DMS 273 (cell line): Measurements from ENCODE around the gene JPH2.
A peak's percentile ranks its signal among the peaks of the same experiment; 100 is the strongest.

Experiments used
- DNase-seq: peaks from one replicate; lab custom pipeline; 2025; ENCODE audit not compliant: unreplicated experiment; lab: John Stamatoyannopoulos, UW

JPH2 gene

GRCh38 chr20:44160133-44160532 lies 26.9 kb downstream of the JPH2 start:
- DNase-seq = no peak

GRCh38 chr20:44159711-44160110 lies 27.3 kb downstream of the JPH2 start:
- DNase-seq = no peak

GRCh38 chr20:44159125-44159524 lies 27.9 kb downstream of the JPH2 start:
- DNase-seq = no peak

- DNase-seq = no peak
Observed at GRCh38 chr20:44157061-44157460, 29.9 kb downstream of the JPH2 start.

- DNase-seq = no peak
Observed at GRCh38 chr20:44154521-44155001, 32.4 kb downstream of the JPH2 start.

DNA sequence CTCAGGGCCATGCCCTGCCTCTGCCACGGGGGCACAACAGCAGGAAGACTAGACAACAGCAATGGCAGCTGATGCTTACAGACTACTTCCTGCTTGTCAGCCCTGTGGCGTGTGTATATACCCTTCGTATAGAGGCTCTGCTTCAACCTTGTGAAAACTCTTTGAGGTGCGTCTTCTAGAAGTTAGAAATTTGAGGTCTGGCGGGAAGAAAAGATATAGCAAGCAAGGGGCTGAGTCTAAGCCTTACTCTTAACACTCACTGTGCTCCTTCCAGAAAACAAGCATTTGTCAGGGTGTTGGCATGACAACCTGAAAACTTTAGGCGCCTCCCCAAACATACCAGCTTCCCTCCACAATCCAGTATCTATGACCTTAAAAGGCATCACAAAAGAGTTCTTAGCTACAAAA lies 33.3 kb downstream of the JPH2 start:
- no peak for DNase-seq

DNA sequence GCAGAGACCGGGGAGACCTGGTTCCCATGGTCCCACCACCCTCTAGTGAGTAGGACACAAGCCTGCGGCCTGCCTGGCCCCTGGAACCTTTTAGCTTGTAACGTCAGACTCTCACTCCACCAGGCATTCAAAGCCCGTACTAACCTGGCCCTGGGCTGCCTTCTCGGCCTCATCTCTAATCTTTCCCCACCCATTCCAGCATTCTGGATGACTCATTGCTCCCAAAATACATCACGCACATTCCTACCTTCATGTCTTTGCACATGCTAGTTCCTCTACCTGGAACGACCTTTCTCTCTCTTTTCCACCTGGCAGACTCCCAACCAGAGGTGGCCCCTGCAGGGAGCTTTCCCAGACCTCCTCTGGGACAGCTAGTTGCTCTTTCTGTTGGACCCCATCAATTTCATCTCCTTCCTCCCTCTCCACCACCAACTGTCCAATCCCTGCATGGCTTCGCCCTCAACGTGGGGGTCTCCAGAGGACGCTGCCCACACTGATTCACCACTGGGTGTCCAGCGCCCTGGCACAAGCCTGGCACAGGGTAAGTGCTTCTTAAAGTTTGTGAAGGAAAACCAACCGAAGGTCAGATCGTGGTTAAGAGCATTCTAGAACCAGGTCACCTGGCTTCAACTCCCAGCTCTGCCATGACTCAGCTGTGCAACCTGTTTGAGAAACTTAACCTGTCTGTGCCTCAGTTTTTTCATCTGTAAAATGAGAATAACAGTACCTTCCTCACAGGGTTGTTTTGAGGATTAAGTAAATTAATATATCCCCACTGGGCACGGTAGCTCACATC lies 35.2 kb downstream of the JPH2 start:
- DNase-seq = no peak

DNA sequence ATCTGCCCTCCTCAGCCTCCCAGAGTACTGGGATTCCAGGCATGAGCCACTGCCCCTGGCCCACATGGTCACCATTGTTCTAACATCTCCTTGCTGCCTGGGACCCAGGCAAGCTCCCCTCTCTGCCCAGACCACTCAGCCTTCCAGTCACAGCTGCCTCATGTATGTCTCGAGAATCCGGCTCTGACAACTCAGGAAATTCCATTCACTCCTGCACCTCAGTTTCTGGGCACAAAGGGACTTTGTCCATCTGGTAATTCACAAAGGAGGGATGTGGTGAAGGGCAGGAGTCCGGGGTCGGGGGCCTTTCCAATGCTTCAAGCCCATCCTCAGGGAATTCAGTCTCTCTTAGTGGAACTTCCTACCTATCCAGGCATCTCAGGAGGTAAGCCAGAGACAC lies 40.7 kb downstream of the JPH2 start:
- no peak for DNase-seq

DNA sequence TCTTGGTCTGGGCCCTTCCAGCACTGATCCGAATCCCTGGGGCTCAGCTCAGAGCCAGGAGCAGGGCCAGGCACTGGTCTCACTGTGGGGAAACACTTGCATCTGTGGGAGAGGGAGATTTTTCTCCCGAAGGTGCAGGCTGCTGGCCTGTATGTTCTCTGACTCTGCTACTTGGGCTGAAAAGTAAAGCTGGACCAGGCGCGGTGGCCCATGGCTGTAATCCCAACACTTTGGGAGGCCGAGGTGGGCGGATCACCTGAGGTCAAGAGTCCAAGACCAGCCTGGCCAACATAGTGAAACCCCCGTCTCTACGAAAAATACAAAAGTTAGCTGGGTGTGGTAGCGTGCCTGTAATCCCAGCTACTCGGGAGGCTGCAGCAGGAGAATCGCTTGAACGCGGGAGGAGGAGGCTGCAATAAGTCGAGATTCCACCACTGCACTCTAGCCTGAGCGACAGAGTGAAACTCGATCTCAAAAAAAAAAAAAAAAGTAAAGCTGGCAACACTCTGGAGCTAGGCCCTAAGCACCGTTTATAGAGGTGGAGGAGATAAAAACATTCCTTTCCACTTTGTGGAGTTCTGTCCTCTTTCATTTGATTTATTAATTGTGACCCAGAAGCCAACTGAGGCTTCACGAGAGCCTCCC lies 41.7 kb downstream of the JPH2 start:
- no peak for DNase-seq

DNA sequence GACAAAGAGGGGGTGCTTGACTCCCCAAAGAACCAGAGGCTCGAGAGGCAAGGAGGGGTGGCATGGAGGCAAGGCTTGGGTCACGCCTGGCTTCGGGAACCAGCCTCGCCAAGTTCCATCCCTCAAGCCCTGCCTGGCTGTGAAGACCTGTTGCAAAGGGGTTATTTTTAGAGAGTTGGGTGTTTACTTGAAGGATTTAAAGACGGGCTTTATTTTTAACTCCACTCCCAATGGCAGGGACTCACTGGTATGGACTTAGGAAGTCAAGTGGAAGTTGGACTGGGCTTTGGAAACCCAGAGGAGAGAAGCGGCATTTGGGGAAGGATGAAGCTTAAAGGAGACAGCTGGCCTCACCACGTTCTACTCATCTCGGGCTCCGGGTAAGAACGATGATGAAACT lies 43.1 kb downstream of the JPH2 start:
- DNase-seq = no peak

- no peak for DNase-seq
Observed at GRCh38 chr20:44142413-44142812, 44.6 kb downstream of the JPH2 start.

DNA sequence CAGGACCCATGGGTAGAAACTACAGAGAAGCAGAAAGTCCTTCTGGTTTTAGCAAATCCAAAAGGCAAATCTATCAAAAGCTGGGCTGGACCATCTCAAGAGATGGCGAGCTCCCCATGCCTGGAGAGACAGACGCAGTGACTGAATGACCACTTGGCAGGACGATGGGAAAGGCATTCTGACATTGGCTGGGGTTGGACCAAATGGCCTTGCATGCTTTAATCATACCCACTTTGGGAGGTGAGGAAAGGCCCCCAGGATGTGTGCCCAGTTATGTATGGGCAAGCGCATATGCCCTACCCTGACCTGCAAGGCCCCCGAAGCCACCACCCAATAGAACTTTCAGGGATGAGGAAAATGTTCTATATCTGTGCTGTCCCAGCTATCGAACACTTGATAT lies 45.1 kb downstream of the JPH2 start:
- DNase-seq = no peak

- DNase-seq = no peak
Observed at GRCh38 chr20:44138867-44139266, 48.1 kb downstream of the JPH2 start.

GRCh38 chr20:44137266-44137801 lies 49.7 kb downstream of the JPH2 start:
- no peak for DNase-seq

DNA sequence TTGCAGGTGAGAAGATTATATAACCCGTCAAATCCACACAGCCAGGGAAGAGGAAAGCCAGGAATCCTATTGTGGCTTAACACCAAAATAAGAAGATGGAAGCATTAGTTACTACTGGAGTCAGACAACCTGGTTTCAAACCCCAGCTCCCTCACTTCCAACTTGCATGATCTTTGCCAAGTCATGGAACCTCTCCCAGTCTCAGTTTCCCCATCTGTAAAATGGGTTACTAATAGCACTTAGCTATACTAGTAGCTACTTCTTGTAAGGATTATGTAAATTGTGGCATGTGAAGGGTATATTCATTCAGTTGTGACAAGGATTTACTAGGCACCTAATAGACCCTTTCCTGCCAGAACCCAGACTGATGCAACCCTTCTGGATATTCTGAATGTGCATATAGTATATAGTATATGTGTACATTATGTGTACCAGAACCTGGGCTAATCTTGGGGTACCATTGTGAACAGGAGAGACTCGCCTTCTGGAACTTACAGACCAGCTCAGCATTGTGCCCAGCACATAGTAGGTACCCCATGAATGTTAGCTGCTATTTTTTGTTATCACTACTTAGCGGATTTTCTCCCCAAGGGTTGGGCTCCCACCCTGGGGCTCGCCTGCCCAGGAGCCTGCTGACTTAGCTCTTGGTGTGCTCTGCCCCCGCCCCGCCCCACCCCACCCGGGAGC lies 50.3 kb downstream of the JPH2 start:
- no peak for DNase-seq

DNA sequence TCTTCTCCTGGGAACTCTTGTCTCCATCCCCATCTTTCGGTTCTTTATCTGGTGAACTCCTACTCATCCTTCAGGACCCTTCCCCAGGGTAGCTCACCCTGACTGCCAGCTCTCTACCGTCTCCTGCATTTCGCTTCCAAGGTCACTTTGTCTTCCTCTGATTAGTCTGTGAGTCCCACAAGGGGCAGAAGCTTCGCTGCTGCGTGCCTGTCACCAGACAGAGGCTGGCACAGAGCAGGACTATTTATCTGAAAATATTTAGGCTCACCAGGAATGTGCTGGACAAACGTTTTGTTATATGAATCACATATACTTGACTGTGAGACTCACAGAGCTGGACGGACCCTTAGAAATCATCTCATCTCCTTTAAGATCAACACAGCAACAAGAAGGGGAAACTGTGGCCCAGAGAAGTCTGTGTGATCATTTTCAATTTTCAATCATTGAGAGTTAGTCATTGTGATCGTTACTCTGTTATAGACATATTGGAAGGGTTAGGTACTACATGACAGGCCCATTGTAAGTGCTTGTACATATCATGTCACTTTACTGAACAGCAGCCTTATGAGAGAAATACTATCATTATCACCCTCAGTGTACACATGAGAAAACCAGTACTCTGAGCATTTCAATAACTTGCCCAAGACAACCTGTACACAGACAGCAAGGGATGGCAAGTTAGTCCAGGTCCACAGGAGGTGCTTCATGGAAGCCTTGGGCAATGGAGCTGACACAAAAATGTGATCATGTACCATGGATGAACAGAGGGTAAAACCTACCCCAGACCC lies 51.4 kb downstream of the JPH2 start:
- DNase-seq = no peak

GRCh38 chr20:44135012-44135412 lies 52.0 kb downstream of the JPH2 start:
- no peak for DNase-seq

- peak; percentile 21 for DNase-seq
Observed at GRCh38 chr20:44133424-44133823, 53.6 kb downstream of the JPH2 start.

DNA sequence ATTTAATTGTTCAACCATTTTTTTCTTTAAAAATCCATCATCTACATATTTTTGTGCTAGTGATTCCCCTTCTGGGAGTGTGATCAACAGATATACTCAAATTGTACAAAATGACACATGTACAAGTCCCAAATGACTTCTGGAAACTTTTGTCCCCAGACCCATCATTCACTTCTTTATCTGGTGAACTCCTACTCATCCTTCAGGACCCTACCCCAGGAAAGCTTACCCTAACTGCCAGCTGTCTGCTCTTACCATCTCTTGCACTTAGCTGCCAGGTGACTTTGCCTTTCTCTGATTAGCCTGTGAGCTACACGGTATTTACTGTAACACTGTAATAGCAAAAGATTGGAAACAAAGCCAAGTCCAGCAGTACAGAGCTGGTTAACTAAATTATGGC lies 55.3 kb downstream of the JPH2 start:
- no peak for DNase-seq

- DNase-seq = no peak
Observed at GRCh38 chr20:44129911-44130718, 56.9 kb downstream of the JPH2 start.
